ENCODE measurements around the gene TMEM127.

DNA sequence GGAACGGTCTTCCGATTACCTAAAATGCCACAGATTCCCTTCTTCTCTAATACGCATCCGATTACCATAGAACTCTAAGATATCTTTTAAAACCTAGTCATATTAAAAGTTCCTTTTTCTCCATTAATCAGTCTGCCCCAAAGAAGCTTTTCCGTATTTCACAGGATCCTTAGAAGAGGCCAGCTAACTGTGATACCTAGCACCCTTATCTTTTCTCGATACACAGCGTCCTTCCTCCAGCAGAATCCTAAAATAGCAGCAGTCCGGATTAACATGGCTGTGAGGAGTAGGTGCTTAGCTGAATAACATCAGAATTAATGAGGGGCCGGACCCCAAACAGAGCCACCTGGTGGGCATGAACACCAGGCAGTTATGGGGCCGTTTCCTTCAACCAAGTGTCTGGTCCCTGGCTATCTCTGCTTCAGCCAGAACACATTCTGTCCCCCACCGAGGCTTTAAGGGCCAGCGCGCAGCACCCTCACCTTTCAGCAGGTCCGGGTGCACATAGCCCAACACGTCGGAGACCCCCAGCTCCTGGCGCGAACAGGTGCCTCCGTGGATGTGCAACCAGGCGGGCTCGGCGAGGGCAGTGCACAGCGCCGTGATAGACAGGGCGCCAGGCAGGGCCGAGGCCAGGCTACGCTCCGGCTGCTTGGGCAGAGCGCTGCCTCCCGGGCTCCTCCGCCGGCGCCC lies 995 bp downstream of the TMEM127 start:
- TF ChIP-seq POLR2AphosphoS5 (IDR thresholded peaks at IDR 0.05) (no peak), POLR2A (IDR thresholded peaks at IDR 0.05) (no peak)
- TF ChIP-seq, protein P1, sequence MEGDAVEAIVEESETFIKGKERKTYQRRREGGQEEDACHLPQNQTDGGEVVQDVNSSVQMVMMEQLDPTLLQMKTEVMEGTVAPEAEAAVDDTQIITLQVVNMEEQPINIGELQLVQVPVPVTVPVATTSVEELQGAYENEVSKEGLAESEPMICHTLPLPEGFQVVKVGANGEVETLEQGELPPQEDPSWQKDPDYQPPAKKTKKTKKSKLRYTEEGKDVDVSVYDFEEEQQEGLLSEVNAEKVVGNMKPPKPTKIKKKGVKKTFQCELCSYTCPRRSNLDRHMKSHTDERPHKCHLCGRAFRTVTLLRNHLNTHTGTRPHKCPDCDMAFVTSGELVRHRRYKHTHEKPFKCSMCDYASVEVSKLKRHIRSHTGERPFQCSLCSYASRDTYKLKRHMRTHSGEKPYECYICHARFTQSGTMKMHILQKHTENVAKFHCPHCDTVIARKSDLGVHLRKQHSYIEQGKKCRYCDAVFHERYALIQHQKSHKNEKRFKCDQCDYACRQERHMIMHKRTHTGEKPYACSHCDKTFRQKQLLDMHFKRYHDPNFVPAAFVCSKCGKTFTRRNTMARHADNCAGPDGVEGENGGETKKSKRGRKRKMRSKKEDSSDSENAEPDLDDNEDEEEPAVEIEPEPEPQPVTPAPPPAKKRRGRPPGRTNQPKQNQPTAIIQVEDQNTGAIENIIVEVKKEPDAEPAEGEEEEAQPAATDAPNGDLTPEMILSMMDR (IDR thresholded peaks at IDR 0.05) = no peak
